KOPT-K1 (cell line): ENCODE measurements around the gene RPN1.
"Not testable (repeated sequence)": the region's sequence is repeated elsewhere in the genome, so short reads cannot be mapped to it uniquely, and the experiment has no call there.

Source experiments
- H3K27ac ChIP-seq: fragments of 200-600 bp; sonication (generic); 2 replicates; pipeline ENCODE4 v1.5.1; 2016; ENCODE audit warnings: antibody characterized with exemption, mild to moderate bottlenecking, low read depth, low read length; ENCODE audit not compliant: poor library complexity, severe bottlenecking
- H3K36me3 ChIP-seq: fragments of 200-600 bp; sonication (generic); 2 replicates; pipeline ENCODE4 v1.5.1; 2017; ENCODE audit warnings: antibody characterized with exemption, mild to moderate bottlenecking, low read length, moderate library complexity; ENCODE audit not compliant: insufficient read depth
- H3K9me3 ChIP-seq: fragments of 200-600 bp; sonication (generic); 2 replicates; pipeline ENCODE4 v1.5.1; 2017; ENCODE audit warnings: antibody characterized with exemption, low read length, mild to moderate bottlenecking; ENCODE audit not compliant: insufficient read depth, poor library complexity, severe bottlenecking

The RPN1 gene

DNA sequence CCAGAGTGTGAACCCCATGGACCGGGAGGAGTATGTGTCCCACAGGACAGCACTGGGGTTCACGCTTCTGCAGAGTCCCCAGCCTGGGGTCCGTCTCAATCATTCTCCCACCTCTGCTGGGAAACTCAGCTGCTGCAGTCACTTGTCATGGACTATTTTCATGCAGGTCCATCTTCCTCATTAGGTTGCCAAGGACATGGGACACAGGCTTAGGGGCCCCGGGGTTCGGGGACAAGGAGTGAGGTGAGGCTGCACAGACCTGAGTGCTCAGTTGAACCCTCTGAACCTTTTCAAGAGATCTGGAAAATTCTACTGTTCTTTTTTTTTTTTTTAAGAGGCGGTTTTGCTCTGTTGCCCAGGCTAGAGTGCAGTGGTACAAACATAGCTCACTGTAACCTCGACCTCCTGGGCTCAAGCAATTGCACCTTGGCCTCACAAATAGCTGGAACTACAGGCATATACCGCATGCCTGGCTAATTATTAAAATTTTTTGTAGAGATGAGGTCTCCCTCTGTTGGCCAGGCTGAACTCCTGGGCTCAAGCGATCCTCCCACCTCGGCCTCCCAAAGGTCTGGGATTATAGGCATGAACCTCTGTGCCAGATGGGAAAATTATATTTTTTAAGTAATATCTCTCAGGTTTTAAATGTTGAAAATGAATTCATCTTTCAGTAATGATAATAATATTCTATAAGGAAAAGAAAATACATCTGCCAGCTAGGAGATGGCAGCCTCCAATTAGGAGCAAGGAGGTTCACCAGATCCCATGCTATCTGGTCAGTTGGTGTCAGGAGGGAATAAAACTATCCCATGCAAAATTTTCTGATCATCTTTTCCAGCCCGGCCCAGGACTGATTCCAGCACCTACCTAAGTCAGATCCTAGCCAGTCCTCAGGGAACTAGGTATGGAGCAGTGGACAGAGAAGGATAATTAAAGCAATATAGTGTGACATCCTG lies 45.2 kb downstream of the RPN1 start:
- no peak overlapping the region for H3K27ac ChIP-seq
- no peaks in the 10 kb centered on the region for H3K9me3 ChIP-seq
- no peaks in the 10 kb centered on the region for H3K36me3 ChIP-seq

DNA sequence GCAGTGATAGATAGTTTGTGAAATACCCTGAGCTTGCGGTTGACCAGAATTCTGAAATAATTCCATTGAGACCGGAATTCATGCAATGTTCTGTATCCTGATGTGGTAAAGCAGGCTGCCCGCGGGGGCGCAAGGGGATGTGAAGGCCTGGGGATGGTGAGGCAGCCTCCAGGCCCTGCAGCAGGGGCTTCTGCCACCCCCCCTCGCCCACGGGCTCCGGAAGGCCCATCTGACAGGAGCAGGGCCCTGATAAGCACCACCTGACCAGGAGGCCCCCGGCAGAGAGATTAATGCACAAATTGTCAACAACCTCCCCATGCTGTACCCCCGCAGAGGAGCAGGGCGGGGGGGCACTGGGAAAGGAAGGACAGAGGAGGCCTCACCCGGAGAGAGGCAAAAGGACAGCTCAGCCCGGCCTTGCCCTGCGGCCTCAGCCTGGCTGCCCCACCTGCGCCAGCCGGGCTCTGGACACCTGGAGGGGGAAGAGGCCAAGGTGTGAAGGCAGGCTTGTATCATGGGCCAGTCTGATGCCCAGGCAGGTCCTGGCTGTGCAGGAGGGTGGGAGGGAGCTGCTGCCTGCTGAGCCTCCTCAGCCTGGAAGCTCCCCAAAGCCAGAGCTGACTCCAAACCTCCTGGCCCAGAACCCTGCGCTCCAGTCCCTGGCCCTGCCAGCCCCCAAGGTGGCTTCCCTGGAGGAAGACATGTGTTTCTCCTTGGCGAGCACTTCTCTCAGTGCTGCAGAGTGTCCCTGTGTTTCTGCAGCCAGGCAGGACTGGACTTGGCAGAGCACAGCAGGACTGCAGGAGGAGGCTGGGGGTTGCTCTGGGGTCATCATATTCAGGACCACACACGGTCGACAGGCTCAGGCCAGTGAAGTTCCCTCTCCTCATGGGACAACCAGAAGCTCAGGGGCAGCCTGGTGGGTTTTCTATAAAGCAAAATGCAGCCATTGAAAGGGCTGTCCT lies 46.5 kb downstream of the RPN1 start:
- H3K9me3 ChIP-seq, result no peaks in the 10 kb centered on the region
- H3K36me3 ChIP-seq, result no peaks in the 10 kb centered on the region
- H3K27ac ChIP-seq, result no peak overlapping the region

DNA sequence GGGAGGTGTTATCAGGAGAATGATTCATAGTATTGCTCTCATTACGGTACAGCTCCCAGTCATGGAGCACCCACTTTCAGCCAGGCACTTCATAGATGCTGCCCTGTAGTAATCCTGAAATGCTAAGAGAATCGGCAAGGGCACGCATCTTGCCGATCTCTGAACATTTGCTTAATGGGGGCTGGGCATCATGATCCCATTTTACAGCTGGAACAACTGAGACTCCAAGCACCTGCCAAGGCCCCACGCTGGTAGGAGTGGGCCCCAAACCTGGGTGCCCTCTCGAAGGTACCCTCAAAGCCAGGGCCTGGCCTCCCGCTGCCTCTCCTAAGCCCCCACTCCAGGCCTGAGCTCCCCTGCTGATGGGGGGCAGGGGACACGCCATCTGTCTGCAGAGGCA lies 47.3 kb downstream of the RPN1 start:
- no peaks in the 10 kb centered on the region for H3K9me3 ChIP-seq
- no peaks in the 10 kb centered on the region for H3K36me3 ChIP-seq
- H3K27ac ChIP-seq, result no peak overlapping the region

DNA sequence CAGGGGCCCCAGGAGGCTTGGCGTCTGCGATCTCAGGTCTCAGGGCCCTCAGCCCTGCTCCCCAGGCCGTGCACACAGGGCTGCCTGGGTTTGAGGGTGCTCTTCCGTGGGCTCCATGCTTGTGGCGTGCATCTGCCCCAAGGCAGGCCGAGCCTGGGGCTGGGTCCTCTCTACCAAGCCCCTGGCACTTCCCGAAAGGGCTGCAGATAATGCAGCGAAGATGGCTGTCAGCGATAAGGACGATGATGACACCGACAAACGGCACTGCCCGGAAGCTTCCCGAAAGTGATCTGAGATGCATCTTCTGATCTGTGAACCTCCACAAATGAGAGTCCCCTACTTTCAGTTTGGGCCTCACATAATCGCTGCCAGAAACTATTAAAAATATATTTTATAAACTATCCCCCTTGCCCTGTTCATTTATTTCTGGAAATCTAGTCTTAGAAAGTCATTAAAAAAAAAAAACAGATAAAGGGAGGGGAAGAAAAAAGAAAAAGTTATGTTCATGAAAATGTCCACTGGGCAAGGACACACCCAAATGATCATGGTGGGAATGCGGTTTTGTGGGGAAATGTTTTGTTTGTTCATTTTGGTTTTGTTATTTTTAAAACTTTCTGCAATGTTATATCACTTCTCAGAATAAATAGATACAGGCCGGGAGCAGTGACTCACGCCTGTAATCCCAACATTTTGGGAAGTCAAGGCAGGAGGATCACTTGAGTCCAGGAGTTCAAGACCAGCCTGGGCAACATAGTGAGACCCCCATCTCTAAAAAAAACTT lies 51.5 kb downstream of the RPN1 start:
- Histone ChIP-seq H3K9me3 (no peaks in the 10 kb centered on the region), H3K36me3 (no peaks in the 10 kb centered on the region), H3K27ac (no peak overlapping the region)

- no peak overlapping the region for H3K27ac ChIP-seq
- no peaks in the 10 kb centered on the region for H3K36me3 ChIP-seq
- no peaks in the 10 kb centered on the region for H3K9me3 ChIP-seq
These were observed 52.7 kb downstream of the RPN1 start for GRCh38 chr3:128597900-128598299.

DNA sequence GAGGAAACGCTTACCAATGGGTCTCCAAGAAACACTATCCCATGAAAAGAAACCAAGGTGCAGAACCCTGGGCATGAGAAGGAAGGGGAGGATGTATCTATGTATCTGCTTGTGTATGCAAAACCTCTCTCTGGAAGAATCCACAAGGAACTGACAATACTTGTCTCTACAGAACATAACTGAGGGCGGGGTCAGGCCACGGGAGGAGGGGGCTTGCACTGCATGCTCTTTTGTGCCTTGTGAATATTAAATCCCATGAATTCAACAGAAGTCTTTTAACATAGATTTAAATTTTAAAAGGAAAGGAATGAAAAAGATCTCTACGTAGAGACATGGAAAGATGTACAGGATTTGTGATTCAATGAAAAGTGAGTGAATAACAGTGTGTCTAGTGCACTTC lies 57.8 kb downstream of the RPN1 start:
- Histone ChIP-seq H3K9me3 (no peaks in the 10 kb centered on the region), H3K36me3 (no peaks in the 10 kb centered on the region), H3K27ac (no peak overlapping the region)

GRCh38 chr3:128591738-128592426 lies 58.7 kb downstream of the RPN1 start:
- H3K27ac ChIP-seq, result no peak overlapping the region
- no peaks in the 10 kb centered on the region for H3K36me3 ChIP-seq
- H3K9me3 ChIP-seq, result no peaks in the 10 kb centered on the region

DNA sequence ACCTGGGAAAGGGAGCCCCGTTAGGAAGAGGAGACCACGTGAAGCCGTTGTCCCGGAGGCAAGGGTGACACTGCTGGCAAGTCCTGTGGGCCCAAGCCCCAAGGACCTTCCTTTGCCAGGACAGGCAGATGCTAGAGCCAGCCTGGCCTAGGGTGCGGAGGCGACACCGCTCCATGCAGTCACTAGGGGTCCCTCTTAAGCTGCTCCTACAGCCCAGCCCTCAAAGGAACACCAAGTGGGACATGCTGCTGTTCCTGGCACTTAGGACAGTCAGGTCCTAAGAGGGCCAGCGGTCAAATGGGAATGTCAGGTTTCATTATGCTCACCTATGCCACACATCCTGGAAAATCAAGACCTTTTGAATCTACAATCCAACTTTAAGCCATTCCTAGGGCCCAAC lies 59.7 kb downstream of the RPN1 start:
- Histone ChIP-seq H3K9me3 (no peaks in the 10 kb centered on the region), H3K36me3 (no peaks in the 10 kb centered on the region), H3K27ac (no peak overlapping the region)

DNA sequence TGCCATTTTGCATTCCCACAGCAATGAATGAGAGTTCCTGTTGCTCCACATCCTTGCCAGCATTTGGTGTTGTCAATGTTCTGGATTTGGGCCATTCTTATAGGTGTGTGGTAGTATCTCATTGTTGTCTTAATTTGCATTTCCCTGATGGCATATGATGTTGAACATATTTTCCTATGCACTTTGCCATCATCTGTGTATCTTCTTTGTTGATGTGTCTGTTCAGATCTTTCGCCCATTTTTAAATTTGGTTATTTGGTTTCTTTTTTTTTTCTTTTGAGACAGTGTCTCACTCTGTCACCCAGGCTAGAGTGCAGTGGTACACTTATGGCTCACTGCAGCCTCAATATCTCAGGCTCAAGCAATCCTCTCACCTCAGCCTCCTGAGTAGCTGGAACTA lies 60.6 kb downstream of the RPN1 start:
- H3K36me3 ChIP-seq, H3K27ac ChIP-seq, H3K9me3 ChIP-seq: not testable (repeated sequence)

- Histone ChIP-seq H3K27ac (no peak overlapping the region), H3K9me3 (no peaks in the 10 kb centered on the region), H3K36me3 (no peaks in the 10 kb centered on the region)
These were observed 62.5 kb downstream of the RPN1 start for GRCh38 chr3:128588147-128588546.

DNA sequence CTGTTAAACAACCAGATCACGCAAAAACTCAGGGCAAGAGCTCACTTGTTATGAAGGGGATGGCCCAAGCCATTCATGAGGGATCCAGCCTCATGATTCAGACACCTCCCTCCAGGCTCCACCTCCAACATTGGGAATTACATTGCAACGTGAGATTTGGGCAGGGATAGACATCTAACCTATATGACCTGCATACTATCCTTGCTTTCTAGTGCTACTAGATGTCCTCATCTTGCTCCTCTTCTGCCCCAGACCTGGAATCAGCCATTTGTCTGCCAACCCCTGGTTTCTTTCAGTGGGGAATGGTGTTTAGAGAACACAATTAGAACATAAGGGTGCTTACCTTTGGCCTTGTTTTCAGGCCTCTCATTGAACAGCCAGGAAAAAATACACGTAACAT lies 63.2 kb downstream of the RPN1 start:
- Histone ChIP-seq H3K9me3 (no peaks in the 10 kb centered on the region), H3K36me3 (no peaks in the 10 kb centered on the region), H3K27ac (no peak overlapping the region)

- H3K27ac ChIP-seq, H3K9me3 ChIP-seq, H3K36me3 ChIP-seq: not testable (repeated sequence)
These were observed 63.7 kb downstream of the RPN1 start for GRCh38 chr3:128586932-128587331.

GRCh38 chr3:128586391-128586790 lies 64.2 kb downstream of the RPN1 start:
- not testable (repeated sequence) for H3K36me3 ChIP-seq, H3K27ac ChIP-seq, H3K9me3 ChIP-seq

DNA sequence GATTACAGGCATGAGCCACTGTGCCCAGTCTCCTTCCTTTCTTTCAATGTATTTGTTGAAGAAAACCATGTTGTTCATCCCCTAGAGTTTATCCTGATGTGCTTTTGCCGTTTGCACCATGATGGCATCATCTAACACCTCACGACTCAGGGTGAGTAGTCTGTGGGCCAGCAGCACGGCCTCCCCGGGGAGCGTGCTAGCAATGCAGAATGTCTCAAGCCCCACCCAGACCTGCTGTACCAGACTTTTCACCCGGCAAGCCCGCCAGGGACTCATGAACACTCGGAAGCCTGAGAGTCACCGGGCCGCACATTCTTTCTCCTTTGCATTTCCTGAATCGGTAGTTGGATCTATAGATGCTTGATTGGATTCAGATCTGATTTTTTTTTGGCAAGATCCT lies 64.6 kb downstream of the RPN1 start:
- no peaks in the 10 kb centered on the region for H3K36me3 ChIP-seq
- no peak overlapping the region for H3K27ac ChIP-seq
- no peaks in the 10 kb centered on the region for H3K9me3 ChIP-seq
